Smooth muscle cell (in vitro differentiated cells): ENCODE results near the gene IL22RA1. TPM values are rescaled to one million over a fixed set of nuclear protein-coding genes. Genes with fewer than 3 reads are reported as not detected.

ENCODE experiments used
- DNase-seq: peaks from one replicate; lab custom pipeline; 2025; ENCODE audit not compliant: unreplicated experiment; lab: John Stamatoyannopoulos, UW
- H2AFZ ChIP-seq: fragments of 200-600 bp; sonication (generic); 2 replicates; pipeline ENCODE4 v1.6.0; 2016; ENCODE audit warnings: antibody characterized with exemption, low read depth, mild to moderate bottlenecking
- H3F3A ChIP-seq: fragments of 200-600 bp; sonication (generic); 2 replicates; pipeline ENCODE4 v1.6.0; 2017; ENCODE audit warnings: antibody characterized with exemption, low read depth
- H3K27ac ChIP-seq: fragments of 200-600 bp; sonication (generic); 2 replicates; pipeline ENCODE4 v1.5.1; 2016; ENCODE audit warnings: low read depth, mild to moderate bottlenecking
- H3K27me3 ChIP-seq: fragments of 200-600 bp; sonication (generic); 2 replicates; pipeline ENCODE4 v1.6.1; 2016; ENCODE audit warnings: low read depth, mild to moderate bottlenecking
- H3K36me3 ChIP-seq: fragments of 200-600 bp; sonication (generic); 2 replicates; pipeline ENCODE4 v1.5.1; 2016; ENCODE audit warnings: low read depth
- H3K4me1 ChIP-seq: fragments of 200-600 bp; sonication (generic); 2 replicates; pipeline ENCODE4 v1.5.1; 2016; ENCODE audit warnings: low read depth
- H3K4me2 ChIP-seq: fragments of 200-600 bp; sonication (generic); 2 replicates; pipeline ENCODE4 v1.6.0; 2016; ENCODE audit warnings: mild to moderate bottlenecking
- H3K4me3 ChIP-seq: fragments of 200-600 bp; sonication (generic); 2 replicates; pipeline ENCODE4 v1.5.1; 2016; ENCODE audit warnings: mild to moderate bottlenecking
- H3K79me2 ChIP-seq: fragments of 200-600 bp; sonication (generic); 2 replicates; pipeline ENCODE4 v1.6.0; 2016; ENCODE audit warnings: low read depth, mild to moderate bottlenecking
- H3K9ac ChIP-seq: fragments of 200-600 bp; sonication (generic); 2 replicates; pipeline ENCODE4 v1.6.0; 2016; ENCODE audit warnings: low read depth
- H3K9me3 ChIP-seq: fragments of 200-600 bp; sonication (generic); replicated peaks from 2 replicates; pipeline ENCODE4 v1.5.1; 2016; ENCODE audit warnings: low read depth
- H4K20me1 ChIP-seq: fragments of 200-600 bp; sonication (generic); 2 replicates; pipeline ENCODE4 v1.6.0; 2016; ENCODE audit warnings: low read depth
- WGBS: methylation state at CpG from one replicate; pipeline ENCODE4 v1.1.7; 2016; ENCODE audit warnings: low lambda C conversion rate; 5-methylcytosine and 5-hydroxymethylcytosine counted together
- polyA plus RNA-seq: library from polyadenylated mRNA; unstranded; fragments of >200 nt; fragmentation: Nextera tagmentation; extraction: Ambion mirVana; gene quantifications from 2 replicates; pipeline ENCODE4 v1.2.1, GENCODE V29; 2016
- total RNA-seq: library from RNA; depleted of rRNA; stranded (reverse); fragments of >200 nt; gene quantifications from 2 replicates; pipeline ENCODE4 v1.2.3, GENCODE V29; 2014
- TF ChIP-seq, protein P1 (sequence below): fragments of 200-600 bp; sonication (generic); IDR thresholded peaks from 2 replicates; pipeline ENCODE4 v1.5.1; 2017; ENCODE audit warnings: borderline replicate concordance, mild to moderate bottlenecking, antibody characterized with exemption; ENCODE audit not compliant: insufficient read depth, poor library complexity, severe bottlenecking

IL22RA1 gene
- total and polyA plus RNA-seq, 2 experiments from 2014 or later = 0.40 TPM; not detected in 1

DNA sequence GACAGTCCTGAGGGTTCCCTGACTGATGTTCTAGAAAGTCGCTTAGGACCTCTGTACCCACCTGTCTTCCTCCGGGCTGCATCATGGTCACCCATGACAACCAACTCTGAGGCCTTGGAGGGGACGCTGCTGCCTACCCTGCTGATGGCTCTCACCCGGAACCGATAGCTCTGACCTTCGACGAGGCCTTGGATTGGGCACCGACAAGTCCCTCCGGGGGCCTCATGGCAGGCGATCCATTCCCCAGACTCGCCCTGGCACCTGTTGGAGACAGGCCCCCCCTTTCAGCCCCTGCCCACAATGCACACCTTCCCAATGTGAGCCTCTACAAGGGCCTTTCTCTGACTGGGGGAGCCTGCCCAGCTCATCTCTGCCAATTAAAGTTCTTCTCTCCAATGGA lies 52.2 kb downstream of the IL22RA1 start:
- Histone ChIP-seq H3K4me3 (no peak overlapping the region), H3F3A (no peaks in the 10 kb centered on the region), H3K27ac (no peak overlapping the region), H3K9me3 (no peaks in the 10 kb centered on the region), H3K36me3 (no peaks in the 10 kb centered on the region), H2AFZ (no peak overlapping the region), H3K9ac (no peak overlapping the region), H3K79me2 (no peaks in the 10 kb centered on the region), H3K4me2 (no peak overlapping the region), H3K27me3 (no peaks in the 10 kb centered on the region), H3K4me1 (no peaks in the 10 kb centered on the region), H4K20me1 (no peaks in the 10 kb centered on the region)
- TF ChIP-seq, protein P1, sequence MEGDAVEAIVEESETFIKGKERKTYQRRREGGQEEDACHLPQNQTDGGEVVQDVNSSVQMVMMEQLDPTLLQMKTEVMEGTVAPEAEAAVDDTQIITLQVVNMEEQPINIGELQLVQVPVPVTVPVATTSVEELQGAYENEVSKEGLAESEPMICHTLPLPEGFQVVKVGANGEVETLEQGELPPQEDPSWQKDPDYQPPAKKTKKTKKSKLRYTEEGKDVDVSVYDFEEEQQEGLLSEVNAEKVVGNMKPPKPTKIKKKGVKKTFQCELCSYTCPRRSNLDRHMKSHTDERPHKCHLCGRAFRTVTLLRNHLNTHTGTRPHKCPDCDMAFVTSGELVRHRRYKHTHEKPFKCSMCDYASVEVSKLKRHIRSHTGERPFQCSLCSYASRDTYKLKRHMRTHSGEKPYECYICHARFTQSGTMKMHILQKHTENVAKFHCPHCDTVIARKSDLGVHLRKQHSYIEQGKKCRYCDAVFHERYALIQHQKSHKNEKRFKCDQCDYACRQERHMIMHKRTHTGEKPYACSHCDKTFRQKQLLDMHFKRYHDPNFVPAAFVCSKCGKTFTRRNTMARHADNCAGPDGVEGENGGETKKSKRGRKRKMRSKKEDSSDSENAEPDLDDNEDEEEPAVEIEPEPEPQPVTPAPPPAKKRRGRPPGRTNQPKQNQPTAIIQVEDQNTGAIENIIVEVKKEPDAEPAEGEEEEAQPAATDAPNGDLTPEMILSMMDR = no peak
- WGBS = 98% methylated on average over 11 of the region's 11 CpGs
- no peak for DNase-seq

DNA sequence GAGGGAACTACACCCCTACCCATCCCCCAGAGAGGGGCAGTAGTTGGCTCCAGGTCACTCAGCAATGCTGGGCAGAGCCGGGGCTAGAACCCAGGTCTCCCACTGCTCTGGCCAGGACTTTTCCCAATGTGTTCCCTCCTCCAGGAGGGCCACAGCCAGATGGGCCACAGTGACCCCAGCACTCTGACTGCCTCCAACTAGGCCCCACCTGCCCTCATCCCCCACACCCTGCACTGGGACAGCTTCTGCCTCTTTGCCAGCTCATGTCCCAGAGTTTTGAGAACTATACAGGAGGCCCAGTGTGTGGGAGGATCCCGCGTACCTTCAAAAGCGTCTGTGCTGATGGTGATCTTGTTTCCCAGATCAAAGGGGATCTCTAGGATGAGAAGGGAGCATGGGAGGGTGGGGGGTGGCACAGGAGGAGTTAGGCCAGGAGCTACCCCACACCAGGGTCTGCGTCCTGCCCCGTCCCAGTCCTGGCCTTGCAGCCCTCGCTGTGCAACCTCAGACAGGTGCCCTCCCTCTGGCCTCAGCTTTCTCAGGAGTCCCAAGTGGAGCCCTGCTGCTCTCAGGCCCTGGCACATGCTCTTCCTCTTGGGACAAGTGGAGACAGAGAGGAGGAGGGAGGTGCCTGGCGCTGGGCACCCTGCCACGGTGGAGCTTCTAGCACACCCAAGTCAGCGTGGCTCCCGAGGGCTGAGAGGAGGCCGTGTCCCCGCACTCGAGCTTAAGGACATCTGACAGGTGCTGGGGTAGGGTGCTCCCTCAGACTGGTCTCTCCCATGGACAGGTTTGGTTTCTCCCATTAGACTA lies 53.0 kb downstream of the IL22RA1 start:
- no peaks in the 10 kb centered on the region for H3F3A ChIP-seq
- no peaks in the 10 kb centered on the region for H3K79me2 ChIP-seq
- no peaks in the 10 kb centered on the region for H3K27me3 ChIP-seq
- H3K9ac ChIP-seq = no peak overlapping the region
- no peak for DNase-seq
- TF ChIP-seq, protein P1 = no peak
- H3K4me1 ChIP-seq = no peaks in the 10 kb centered on the region
- no peaks in the 10 kb centered on the region for H3K36me3 ChIP-seq
- no peaks in the 10 kb centered on the region for H4K20me1 ChIP-seq
- no peaks in the 10 kb centered on the region for H3K9me3 ChIP-seq
- WGBS = 89% methylated on average over 14 of the region's 14 CpGs
- H3K4me2 ChIP-seq = no peak overlapping the region
- H3K27ac ChIP-seq = no peak overlapping the region
- no peak overlapping the region for H2AFZ ChIP-seq
- H3K4me3 ChIP-seq = no peak overlapping the region

DNA sequence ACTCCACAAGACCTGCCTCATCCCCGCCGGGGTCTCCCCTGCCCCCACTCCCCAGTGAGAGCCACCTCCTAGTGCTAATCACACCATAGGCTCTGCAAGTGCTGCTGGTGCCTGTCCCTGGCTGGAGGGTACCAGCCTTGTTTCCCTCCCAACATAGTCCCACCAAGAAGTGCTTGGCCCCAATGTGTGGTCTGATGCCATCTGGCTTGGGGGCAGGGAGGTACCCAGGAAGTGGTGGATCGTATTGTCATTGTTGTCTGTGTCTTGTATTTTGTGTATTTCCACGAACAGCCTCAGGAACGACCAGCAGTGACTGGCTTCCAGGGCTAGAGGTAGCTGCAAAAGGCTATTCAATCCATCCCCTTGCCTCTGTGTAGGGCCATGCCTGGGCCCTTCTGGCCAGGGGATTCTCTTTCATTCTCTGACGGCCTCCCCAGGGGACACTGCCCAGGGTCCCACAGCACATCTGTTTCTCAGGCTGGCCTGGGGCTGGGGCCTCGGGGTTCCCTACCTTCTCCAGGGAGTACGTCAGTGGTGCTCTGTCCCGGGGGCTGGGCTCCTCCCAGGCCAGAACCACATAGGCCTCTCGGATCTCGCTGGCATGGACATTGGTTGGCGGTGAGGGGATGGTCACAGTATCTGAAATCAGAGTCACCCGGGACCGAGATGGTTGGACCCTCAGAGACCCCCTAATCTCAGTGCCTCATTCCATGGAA lies 53.8 kb downstream of the IL22RA1 start:
- no peaks in the 10 kb centered on the region for H3K36me3 ChIP-seq
- no peak overlapping the region for H2AFZ ChIP-seq
- H3K27me3 ChIP-seq = no peaks in the 10 kb centered on the region
- no peaks in the 10 kb centered on the region for H3K4me1 ChIP-seq
- H4K20me1 ChIP-seq = no peaks in the 10 kb centered on the region
- H3K9me3 ChIP-seq = no peaks in the 10 kb centered on the region
- no peak overlapping the region for H3K4me2 ChIP-seq
- no peak overlapping the region for H3K4me3 ChIP-seq
- 92% methylated on average over 14 of the region's 14 CpGs for WGBS
- no peaks in the 10 kb centered on the region for H3K79me2 ChIP-seq
- no peak overlapping the region for H3K27ac ChIP-seq
- DNase-seq = no peak
- H3F3A ChIP-seq = no peaks in the 10 kb centered on the region
- TF ChIP-seq, protein P1 = no peak
- no peak overlapping the region for H3K9ac ChIP-seq
